GM18858 (cell line): Measurements from ENCODE around the gene MRPL21.
"Not testable (repeated sequence)": the region's sequence is repeated elsewhere in the genome, so short reads cannot be mapped to it uniquely, and the experiment has no call there.

Experiments
- ATAC-seq: cut with Tn5 transposase; IDR thresholded peaks from one replicate; pipeline ENCODE4 v1.9.1; 2021; ENCODE audit not compliant: unreplicated experiment

Gene MRPL21

DNA sequence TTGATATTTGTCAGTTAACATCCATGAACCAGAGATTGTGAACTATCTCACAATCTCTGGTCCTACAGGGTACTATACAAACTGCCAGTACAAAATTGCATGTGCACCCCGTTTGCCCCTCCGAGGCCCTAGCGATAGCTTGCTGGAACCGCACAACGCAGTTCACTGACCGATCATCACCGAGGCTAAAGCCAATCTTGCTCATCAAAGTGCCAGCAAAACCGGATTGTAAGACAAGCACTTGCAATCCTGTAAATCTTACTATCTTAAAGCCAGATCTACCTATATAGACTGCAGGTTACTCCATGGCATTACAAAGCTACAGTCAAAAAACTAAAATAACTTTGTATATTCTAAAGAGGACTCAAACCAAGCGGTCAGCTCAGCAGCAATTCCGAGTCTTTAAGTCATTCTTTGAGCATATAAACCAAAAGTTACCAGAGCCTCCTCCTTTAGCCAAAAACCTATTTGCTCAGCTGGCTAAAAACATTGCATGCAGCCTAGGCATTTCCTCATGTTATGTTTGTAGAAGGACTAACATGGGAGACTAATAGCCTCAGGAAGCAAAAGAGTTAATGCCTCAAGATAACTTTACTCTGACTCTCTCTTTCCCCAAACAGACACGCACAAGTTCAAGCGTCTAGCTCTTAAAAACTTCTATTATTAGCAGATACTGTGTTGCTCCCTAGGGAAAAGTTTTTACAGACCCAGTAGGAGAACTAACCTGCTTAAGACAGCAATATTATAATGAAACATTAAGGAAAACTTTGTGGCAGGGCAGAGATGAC is 31.2 kb downstream of the MRPL21 start:
- ATAC-seq: no peak

DNA sequence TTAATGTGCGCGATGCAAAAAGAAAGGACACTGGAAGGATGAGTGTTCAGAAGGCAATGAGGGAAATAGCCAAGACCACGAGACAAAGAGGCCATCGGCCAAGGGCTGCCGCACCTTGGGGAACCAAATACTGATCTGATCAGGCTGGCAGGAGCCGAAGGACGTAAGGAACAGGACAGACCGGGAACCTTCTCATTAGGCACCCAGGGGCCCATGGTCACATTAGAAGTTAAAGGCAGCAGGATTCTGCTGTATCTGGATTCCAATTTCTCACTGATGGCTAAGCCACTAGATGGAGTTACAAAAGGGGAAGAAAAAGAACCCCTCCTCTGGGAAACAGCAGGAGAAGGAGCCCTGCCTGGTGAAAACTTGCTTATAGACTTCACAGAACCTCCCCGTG is 33.2 kb downstream of the MRPL21 start:
- ATAC-seq: no peak

DNA sequence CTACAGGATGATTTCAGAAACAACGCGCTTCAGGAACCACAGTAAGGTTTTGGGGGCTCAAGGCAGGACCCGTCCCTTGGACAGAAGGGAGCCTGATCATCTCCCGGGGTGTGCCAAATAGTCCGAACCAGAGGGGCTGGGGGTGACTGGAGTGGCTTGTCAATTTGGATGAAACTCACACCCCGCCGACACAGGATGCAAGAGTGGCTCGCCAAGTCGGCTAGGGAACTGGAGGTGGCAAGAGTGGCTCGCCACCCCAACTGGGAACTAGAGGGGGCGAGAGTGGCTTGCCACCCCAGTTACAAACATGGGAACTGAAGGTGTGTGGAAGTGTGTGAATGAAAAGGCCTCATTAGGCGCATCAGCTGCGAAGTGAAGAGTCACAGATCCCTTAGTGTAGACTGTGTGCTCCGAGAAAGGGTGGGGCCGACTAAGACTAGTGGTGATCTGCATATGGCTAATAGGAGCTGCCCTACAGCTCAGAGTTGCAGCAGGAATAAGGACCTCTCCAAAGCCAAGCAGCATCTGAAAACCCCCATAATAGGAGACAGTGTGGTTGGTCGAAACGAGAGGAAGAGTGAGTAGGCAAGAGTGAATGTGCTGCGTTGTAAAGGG is 35.3 kb downstream of the MRPL21 start:
- ATAC-seq: no peak

DNA sequence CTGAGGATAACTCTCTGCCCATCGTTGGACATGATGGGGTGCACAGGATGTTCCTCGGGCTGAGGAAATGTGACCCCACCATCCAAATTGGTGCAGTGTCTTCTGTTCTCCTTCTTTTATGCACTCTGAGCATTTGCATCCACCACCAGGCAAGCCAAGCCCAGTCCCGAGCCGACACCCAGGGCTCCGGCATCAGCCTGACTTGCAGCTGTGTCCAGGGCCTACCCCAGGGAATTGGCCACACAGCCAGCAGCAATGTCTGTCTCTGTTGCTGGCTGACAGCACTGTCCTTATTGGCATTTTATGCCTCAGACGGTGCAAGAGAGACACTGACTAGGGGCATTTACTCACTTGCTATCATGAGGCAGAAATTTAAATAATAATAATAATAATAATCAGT is 36.6 kb downstream of the MRPL21 start:
- ATAC-seq: no peak

DNA sequence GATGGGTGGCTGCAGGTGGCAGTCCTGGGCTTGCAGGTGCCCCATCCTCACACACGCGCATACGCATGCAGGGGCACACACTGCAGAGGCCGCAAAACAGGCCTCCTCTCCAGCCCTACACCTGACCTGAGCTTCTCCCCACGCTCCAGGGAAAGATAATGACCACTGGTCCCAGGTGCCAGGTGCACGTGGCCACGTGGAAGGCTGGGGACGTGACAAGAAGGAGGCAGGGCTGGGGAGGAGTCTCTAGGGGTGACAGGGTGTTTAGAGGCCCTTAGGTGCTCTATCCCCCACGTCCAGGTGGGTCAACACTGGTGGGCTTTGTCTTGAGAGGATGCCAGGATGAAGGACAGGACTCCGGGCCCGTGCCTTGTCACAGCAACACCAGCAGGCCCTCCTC is 38.4 kb downstream of the MRPL21 start:
- no peak for ATAC-seq

DNA sequence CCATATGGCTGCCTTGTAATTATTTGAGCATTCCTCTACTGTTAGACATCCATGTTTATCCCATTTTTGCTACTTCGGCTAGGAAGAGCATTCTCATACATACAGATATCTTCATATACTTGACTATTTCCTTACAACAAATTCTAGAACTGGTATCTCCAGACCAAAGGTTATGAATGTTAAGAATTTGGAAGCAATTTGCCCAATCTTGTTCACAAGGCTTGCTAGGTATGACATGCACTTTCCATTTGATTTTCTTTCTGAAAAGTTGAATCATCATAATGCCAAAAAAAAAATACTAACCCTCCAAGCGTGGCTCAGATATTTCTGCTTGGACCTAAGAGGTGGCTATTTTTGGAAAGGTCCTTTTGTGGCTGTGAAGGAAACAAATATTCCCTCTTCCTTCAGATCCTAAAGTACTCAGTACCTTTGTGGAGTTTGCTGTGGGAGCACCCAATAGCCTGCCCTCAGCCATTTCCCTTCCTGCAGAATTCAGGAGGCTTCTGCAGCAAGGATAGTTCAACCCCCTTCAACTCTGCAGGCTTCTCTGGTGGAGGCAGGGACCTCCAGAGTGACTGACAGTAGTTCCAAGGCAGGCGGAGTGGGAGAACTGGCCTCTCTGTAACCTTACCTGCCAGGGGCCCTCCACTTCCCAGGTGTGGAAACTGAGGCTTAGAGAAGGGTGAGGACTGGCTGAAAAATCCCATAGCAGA is 39.9 kb downstream of the MRPL21 start:
- no peak for ATAC-seq

DNA sequence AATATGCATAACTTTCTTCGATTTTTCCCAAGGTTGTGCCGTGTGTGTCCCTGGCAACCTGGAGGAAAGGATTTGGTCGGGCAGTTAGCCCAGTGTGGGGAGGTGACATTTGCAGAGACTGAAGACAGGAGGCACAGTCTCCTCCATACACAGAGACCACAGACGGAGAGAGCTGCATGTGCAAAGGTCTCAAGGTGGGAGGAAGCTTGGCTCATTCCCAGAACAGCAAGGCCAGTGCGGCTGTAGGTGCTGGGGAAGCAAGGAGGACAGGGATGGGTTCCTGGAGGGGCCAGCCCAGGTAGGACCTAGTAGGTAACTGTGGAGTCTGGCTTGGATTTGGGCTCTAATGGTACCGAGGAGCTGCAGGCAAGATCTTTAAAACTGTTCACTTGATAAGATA is 41.2 kb downstream of the MRPL21 start:
- ATAC-seq: no peak

DNA sequence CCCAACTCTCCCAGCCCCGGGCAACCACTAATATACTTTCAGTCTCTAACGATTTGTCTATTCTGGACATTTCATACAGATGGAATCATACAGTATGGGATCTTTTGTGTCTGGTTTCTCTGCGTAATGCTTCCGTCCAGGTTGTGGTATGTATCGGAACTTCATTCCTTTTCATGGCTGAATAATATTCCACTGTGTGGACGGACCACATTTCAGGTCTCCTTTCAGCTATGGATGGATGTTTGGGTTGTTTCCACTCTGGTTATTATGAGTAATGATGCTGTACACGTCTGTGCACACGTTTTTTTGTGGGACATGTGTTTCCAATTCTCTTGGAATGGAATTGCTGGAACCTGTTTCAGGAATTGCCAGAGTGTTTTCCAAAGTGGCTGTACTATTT is 44.5 kb downstream of the MRPL21 start:
- no peak for ATAC-seq

DNA sequence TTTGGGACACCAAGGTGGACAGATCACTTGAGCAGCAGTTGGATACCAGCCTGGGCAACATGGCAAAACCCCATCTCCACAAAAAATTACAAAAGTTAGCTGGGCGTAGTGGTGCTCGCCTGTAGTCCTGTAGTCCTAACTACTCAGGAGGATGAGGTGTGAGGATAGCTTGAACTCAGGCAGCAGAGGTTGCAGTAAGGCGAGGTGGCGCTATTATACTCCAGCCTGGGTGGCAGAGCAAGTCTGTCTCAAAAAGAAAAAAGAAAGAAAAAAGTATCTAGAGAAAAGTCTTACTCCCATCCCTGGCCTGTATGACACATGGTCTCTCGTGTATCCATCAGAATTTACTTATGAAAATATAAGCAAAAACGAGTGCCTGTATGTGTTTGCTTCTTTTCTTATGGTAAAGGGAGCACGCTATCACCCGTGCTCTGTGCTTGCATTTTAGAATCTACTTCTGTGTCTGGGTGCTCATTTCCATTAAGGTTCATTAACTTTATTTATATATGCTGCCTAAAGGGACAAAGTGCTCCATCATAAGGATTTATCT is 46.5 kb downstream of the MRPL21 start:
- no peak for ATAC-seq

DNA sequence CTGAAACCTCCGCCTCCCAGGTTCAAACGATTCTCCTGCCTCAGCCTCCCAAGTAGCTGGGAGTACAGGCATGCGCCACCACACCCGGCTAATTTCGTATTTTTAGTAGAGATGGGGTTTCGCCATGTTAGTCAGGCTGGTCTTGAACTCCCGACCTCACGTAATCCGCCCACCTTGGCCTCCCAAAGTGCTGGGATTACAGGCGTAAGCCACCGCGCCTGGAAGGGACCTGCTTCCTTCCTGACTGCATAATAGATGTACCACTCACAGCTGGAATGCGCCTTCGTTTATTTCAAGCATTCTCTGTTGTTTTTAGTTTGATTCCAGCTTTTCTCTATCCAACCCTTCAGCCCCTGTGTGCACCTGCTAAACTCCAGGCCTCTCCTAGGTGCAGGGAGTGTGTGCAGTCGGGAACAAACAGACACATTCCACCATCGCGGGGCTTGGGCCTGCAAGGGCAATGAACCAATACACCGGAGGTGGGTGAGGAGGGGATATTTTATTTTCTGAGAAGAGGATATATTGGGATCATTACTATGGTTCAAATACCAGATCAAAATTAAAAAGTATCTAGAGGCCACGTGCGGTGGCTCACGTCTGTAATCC is 47.1 kb downstream of the MRPL21 start:
- ATAC-seq: not testable (repeated sequence)

DNA sequence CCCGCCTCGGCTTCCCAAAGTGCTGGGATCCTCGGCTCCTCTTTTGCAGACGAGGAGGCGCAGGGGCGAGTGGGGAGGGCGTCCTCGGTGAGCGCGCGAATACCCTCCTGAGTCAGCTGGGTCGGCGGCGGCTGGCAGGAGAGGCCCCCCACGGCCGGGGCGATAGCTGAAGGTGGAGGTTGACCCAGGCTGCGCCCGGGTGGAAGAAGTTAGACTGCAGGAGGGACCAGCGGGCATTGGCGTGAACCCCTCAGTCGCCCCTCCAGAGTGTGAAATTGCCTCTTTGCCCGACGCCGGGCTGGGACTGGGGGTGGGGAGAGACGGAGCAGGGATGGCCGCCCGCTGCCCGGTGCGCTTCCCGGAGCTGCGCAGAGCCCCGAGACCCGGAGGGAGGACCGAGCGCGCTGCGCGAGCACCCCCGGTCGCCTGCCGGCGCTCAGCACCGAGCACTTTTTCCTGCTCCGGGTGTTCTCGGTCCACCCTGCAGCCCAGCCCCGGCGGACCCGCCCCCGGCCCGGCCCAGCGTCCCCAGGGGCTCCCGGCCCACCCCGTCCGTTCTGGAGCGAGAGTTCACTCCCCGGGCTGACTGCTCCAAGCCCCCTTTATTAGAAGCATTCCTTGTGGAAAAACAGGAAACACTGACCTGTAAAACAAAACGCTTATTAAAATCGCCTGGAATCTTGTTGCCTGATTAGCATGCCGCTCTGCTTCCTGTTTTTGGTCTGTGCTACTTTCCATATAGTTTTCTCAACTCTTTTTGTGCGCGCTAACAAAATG is 48.2 kb downstream of the MRPL21 start:
- ATAC-seq: no peak

DNA sequence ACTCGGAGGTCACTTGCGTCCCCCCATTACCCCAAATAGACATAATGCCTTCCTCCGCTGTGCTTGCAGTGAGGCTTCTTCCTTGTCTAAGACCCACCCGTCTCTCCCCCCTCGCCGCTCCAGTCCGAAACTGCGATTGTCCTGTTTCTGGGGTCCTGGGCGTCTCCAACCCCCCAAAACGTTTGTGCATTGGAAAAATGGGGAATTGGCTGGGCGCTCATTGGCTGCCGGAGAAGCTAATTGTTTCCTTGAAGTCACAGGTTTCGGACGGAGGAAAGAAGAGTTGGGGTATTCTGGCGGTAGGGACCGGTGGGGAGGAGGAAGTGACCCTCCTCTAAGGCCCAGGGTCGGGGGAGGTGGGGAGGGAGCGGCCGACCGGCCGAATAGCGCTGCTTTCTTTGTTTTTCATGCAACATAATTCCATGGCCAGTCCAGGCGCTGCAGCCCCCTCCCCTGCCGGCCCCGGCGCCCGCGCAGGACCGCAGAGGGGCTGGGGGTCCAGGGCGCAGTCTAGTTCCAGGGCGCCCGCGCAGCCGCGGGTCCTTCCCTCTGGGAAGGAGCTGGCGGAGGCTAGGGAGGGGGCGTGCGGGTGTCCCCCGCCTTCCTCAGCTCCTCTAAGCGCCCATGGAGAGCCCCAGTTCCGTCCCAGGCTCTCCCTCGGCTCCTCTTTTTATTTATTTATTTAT is 49.2 kb downstream of the MRPL21 start:
- ATAC-seq: no peak

DNA sequence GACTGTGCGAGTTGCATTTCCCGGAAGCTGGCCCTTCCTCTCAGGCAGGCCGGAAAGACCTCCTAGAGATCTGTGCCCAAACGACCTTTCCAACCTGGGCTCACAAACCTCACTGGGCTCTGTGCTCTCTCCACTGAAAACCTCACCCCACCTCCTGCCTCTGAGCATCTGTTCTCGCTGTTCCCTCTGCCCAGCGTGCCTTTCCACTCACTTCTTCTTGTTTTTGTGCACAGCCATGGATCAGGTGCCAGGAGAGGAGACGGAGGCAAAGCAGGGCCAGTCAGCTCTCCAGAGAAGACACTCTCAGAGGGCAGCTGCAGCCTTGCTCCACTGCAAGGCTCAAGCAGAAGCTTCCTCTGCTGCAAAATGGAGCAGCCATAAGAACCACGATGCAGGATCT is 51.0 kb downstream of the MRPL21 start:
- no peak for ATAC-seq

DNA sequence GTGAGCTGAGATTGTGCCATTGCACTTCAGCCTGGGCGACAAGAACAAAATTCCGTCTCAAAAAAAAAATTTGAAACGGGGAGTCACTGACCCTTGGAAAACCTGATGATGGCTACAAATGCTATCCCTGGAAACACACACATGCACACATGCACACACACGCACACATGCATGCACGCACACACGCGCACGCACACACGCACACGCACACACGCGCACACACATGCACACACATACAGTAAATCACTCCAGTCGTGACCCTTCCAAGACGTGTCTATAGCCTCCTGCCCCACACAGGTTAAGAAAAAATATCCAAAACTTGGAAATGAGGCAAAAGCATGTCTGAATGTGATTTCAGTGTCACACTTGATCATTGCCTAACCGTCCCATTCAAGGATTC is 55.2 kb downstream of the MRPL21 start:
- no peak for ATAC-seq

DNA sequence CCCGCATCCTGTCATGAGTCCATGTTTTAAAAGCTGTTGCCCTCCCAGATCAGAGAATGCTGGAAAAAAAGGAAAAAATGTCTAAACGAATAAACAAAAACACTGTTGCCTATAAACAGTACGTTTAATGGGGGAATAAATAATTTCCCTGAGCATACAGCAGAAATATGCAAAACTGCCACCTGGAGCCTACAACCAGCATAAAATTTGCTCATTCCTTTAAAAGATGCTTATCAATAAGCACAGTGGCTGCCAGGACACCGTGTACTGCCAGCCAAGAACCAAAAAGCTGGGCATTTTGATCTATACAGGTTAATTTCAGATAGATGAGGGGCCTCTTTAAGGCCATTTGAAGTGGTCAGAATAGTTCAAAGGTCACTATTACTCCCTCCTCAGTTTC is 56.2 kb downstream of the MRPL21 start:
- no peak for ATAC-seq

DNA sequence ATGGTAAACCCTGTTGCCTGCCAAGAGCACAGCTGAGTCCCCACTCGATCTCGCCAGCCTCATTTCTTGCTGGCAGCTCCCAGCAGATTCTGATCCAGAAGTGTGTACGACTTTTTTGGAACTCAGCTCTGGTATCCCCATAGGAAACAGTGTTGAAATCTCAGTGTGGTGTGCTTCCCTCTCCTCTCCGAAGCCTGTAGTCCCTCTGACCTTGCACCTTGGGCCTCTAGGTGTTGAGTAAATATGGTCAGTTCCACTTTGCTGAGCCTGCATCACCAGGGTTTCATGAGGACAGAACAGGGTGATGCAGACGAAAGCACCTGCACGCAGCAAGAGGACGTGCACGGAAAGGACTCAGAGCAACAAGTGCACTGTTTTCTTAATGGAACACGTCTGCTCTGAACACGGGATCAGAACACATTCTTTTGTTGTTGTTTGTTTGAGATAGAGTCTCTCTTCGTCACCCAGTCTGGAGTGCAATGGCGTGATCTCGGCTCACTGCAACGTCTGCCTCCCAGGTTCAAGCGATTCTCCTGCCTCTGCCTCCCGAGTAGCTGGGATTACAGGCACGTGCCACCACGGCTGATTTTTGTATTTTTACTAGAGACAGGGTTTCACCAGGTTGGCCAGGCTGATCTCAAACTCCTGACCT is 58.2 kb downstream of the MRPL21 start:
- no peak for ATAC-seq

DNA sequence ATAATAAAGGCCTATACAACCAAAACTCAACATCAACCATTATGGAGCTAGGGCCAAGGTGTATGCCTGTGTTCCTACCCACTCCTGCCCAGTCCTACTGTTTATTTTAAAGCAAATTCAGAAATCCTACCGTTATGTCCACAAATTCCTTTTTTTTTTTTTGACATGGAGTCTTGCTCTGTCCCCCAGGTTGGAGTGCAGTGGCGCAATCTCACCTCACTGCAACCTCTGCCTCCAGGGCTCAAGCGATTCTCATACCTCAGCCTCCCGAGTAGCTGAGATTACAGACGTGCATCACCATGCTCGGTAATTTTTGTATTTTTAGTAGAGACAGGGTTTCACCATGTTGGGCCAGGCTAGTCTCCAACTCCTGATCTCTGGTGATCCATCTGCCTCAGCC is 58.8 kb downstream of the MRPL21 start:
- ATAC-seq: no peak

DNA sequence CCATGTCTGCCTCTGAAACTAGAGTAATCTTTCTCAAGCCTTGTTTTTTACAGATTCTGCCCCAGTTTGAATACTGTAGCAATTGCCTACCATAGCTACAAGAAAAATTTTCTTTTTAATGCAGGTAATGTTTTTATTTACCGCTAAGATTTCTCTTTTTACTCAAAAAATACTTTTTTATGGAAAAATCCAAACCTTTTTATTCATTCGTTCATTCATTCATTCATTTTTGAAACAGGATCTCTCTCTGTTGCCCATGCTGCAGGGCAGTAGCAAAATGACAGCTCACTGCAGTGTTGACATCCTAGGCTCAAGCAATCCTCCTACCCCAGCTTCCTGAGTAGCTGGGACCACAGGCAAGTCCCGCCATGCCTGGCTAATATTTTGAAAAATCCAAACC is 59.3 kb downstream of the MRPL21 start:
- no peak for ATAC-seq

DNA sequence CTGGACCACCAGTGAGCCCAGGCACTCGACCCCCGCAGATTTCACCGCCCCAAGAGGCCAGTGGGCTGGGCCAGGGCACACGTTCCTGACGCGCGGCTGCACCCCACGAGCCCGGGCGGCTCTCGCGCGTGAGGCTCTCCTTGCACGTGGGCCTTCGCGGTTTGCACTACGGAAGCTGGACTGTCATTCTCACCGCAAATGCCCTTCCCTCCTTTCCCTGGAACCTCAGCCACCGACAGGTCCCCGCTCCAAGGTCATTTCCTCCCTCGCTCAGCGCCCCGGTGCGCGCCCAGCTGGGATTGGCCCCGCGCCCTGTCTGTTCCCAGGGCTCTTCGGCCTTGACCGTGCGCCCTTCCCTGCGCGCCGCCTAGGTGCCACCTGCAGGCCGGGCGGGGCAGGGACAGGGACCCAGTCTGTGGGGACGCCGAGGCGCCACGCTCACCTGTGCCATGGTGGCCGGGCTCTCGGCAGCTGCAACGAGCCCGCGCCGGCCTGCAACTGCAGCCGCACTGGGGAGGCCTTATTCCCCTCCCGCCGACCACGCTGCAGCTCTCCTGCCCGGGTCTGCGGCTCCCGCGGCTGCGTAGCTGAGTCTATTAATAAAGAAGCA is 59.8 kb downstream of the MRPL21 start:
- ATAC-seq: peak; percentile 33
